K562 (cell line): ENCODE measurements around the gene CHMP2A. TPM values are rescaled to one million over a fixed set of nuclear protein-coding genes. Genes with fewer than 3 reads are reported as not detected.

Experiments
- BMI1 ChIP-seq: fragments of 150-350 bp; IDR thresholded peaks from 2 replicates; pipeline ENCODE4 v1.6.1; 2014; ENCODE audit warnings: low read length
- CCNT2 ChIP-seq: IDR thresholded peaks from 2 replicates; pipeline ENCODE4 v1.6.1; 2011; ENCODE audit warnings: borderline replicate concordance, low read depth, mild to moderate bottlenecking, moderate library complexity, mixed read lengths, low read length; ENCODE audit not compliant: insufficient read length; ENCODE audit errors: extremely low read depth
- DNMT1 ChIP-seq: fragments of 450-650 bp; IDR thresholded peaks from 2 replicates; pipeline ENCODE4 v1.6.1; 2016; ENCODE audit warnings: antibody characterized with exemption, mild to moderate bottlenecking
- E2F8 ChIP-seq: fragments of 450-650 bp; IDR thresholded peaks from 2 replicates; pipeline ENCODE4 v1.7.1; 2018; ENCODE audit warnings: mild to moderate bottlenecking, low read depth; ENCODE audit not compliant: partially characterized antibody
- EP400 ChIP-seq: fragments of 450-650 bp; IDR thresholded peaks from 2 replicates; pipeline ENCODE4 v1.6.1; 2017; ENCODE audit warnings: antibody characterized with exemption, mild to moderate bottlenecking, moderate library complexity
- FOXO4 ChIP-seq: fragments of 450-650 bp; formaldehyde crosslinking; IDR thresholded peaks from 2 replicates; pipeline ENCODE4 v1.4.0; 2020; ENCODE audit warnings: mild to moderate bottlenecking, moderate library complexity
- HDAC8 ChIP-seq: fragments of 450-650 bp; IDR thresholded peaks from 2 replicates; pipeline ENCODE4 v1.6.1; 2016; ENCODE audit warnings: mild to moderate bottlenecking, missing genetic modification characterization, moderate library complexity, missing compliant biosample characterization
- HIVEP1 ChIP-seq: fragments of 250-450 bp; sonication (Bioruptor Pico); IDR thresholded peaks from 2 replicates; pipeline ENCODE4 v1.4.0; 2020; ENCODE audit warnings: mild to moderate bottlenecking
- HMBOX1 ChIP-seq: sonication (generic); IDR thresholded peaks from 2 replicates; pipeline ENCODE4 v1.6.1; 2016
- NR3C1 ChIP-seq: sonication (generic); formaldehyde crosslinking; IDR thresholded peaks from 2 replicates; pipeline ENCODE4 v1.8.1; 2022; ENCODE audit warnings: missing genetic modification reagents
- POLR2AphosphoS5 ChIP-seq: IDR thresholded peaks from 2 replicates; pipeline ENCODE4 v1.6.1; 2011; ENCODE audit warnings: mild to moderate bottlenecking, low read depth, low read length, moderate library complexity; ENCODE audit not compliant: control insufficient read depth, insufficient read depth
- SNIP1 ChIP-seq: fragments of 450-650 bp; IDR thresholded peaks from 2 replicates; pipeline ENCODE4 v1.7.1; 2017; ENCODE audit warnings: low read depth, mild to moderate bottlenecking
- VEZF1 ChIP-seq: fragments of 200-800 bp; sonication (Bioruptor generic); IDR thresholded peaks from 2 replicates; pipeline ENCODE4 v1.6.1; 2017; ENCODE audit warnings: missing genetic modification characterization, missing compliant biosample characterization
- WHSC1 ChIP-seq: IDR thresholded peaks from one replicate; pipeline ENCODE4 v1.6.1; 2012; ENCODE audit warnings: low read length, control low read depth, inconsistent platforms
- ZNF561 ChIP-seq: fragments of 450-650 bp; formaldehyde crosslinking; conservative IDR thresholded peaks from 2 replicates; pipeline ENCODE4 v1.4.0; 2020; ENCODE audit warnings: mild to moderate bottlenecking, moderate library complexity
- polyA plus RNA-seq, 8 experiments: library from polyadenylated mRNA; depleted of rRNA in 4 of 8; stranded (reverse) in 5 of 8; unstranded in 3 of 8; fragments of >200 nt; fragmentation: Nextera tagmentation in 2 of 8; fragmentation: Illumina TruSeq in 1 of 8; extraction: Ambion mirVana in 2 of 8; extraction: Trizol in 1 of 8; gene quantifications; 2 replicates each; pipeline versions ENCODE4 v1.2.1 to v1.2.3, GENCODE V29; 2011 to 2014; ENCODE audit warnings: inconsistent platforms in 1 of 8, missing spikeins in 1 of 8
- total RNA-seq, 7 experiments: library from RNA; depleted of rRNA in 6 of 7; stranded (reverse); fragments of >200 nt in 6 of 7; fragmentation: Illumina TruSeq in 2 of 7; extraction: Trizol in 2 of 7; gene quantifications; 2 replicates each; pipeline versions ENCODE4 v1.2.1 to v1.2.3, GENCODE V29; 2011 to 2021; ENCODE audit warnings: low replicate concordance in 1 of 7
- TF ChIP-seq, protein P1 (sequence below): fragments of 450-650 bp; IDR thresholded peaks from 2 replicates; pipeline ENCODE4 v1.7.0; 2016; ENCODE audit warnings: borderline replicate concordance

The CHMP2A gene
- total and polyA plus RNA-seq, 9 of the 15 experiments (the other 6 are each of a cell fraction or from before 2014, with no cell fraction given) = 57.6 to 159 (median 87.2) TPM

DNA sequence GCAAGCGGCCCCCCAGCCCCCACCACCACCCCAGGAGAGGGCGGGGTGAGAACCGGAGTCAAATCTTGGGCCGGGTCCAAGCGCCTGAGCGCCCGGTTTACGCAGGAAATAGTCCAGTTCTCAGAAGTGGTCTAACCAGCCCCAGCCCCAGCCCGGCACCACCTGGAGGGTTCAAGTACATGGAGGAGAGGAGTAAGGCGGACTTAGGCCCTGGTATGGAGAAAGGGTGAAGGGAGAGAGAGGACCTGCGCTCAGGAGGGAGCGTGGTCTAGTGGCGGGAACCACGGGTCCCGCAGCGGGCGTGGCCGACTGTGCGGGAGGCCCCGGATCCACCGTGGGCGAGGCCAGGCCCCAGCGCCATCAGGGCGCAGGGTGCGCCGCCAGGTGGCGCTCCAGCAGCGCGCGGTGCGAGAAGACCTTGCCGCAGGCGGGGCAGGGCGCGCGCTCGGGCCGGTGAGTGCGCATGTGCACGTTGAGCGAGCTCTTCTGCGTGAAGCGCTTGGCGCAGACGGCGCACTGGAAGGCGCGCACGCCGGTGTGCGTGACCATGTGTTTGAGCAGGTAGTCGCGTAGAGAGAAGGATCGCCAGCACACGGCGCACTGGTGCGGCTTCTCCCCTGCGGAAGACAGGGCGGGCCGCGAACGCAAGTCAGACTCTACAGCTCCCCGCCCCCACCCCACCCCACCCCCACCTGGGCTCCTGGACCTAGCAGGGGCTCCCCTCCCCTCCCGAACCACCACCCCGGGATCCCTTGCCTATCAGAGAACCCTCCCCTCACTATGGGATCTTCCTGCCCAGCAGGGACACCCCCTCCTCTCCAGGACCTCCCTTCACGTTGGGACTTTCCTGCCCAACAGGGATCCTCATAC lies 41.0 kb downstream of the CHMP2A start (continued):
- TF ChIP-seq E2F8 (peak; percentile 78), WHSC1 (no peak), NR3C1 (no peak; the same call in 1 of the 2 replicates), HMBOX1 (no peak; the same call in 1 of the 2 replicates), HIVEP1 (CRISPR knock-in tag) (no peak), BMI1 (no peak), VEZF1 (CRISPR knock-in tag) (peak; percentile 65; the same call in 1 of the 2 replicates), SNIP1 (no peak), HDAC8 (no peak), POLR2AphosphoS5 (no peak; the same call in 1 of the 2 replicates), CCNT2 (peak; percentile 69), DNMT1 (no peak), FOXO4 (CRISPR knock-in tag) (no peak), ZNF561 (CRISPR knock-in tag) (no peak), EP400 (peak; percentile 87)
- TF ChIP-seq, protein P1, sequence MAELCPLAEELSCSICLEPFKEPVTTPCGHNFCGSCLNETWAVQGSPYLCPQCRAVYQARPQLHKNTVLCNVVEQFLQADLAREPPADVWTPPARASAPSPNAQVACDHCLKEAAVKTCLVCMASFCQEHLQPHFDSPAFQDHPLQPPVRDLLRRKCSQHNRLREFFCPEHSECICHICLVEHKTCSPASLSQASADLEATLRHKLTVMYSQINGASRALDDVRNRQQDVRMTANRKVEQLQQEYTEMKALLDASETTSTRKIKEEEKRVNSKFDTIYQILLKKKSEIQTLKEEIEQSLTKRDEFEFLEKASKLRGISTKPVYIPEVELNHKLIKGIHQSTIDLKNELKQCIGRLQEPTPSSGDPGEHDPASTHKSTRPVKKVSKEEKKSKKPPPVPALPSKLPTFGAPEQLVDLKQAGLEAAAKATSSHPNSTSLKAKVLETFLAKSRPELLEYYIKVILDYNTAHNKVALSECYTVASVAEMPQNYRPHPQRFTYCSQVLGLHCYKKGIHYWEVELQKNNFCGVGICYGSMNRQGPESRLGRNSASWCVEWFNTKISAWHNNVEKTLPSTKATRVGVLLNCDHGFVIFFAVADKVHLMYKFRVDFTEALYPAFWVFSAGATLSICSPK = no peak
